K562 (cell line): ENCODE measurements around the gene SLC12A9. TPM values are rescaled to one million over a fixed set of nuclear protein-coding genes. Genes with fewer than 3 reads are reported as not detected.

Source experiments
- BRF1 ChIP-seq: IDR thresholded peaks from 3 replicates; pipeline ENCODE4 v1.6.1; 2011; ENCODE audit warnings: borderline replicate concordance, mild to moderate bottlenecking; ENCODE audit not compliant: insufficient read length; ENCODE audit errors: extremely low read depth
- GABPB1 ChIP-seq: sonication (generic); formaldehyde crosslinking; IDR thresholded peaks from 2 replicates; pipeline ENCODE4 v1.8.0; 2022; ENCODE audit warnings: mild to moderate bottlenecking, missing genetic modification reagents
- MAZ ChIP-seq, 2 experiments: fragments of 450-650 bp in 1 of 2; sonication (generic) in 1 of 2; formaldehyde crosslinking; IDR thresholded peaks in 1 of 2; conservative IDR thresholded peaks in 1 of 2; 2 replicates each; pipeline versions ENCODE4 v1.4.0 to v1.5.0; 2020; ENCODE audit warnings: mild to moderate bottlenecking in 1 of 2, missing genetic modification reagents in 1 of 2
- MEF2A ChIP-seq: IDR thresholded peaks from 2 replicates; pipeline ENCODE4 v1.6.1; 2011; ENCODE audit warnings: low read depth, mild to moderate bottlenecking, low read length, moderate library complexity; ENCODE audit not compliant: control insufficient read depth
- MYBL2 ChIP-seq, 2 experiments: fragments of 450-650 bp in 1 of 2; sonication (generic) in 1 of 2; formaldehyde crosslinking in 1 of 2; IDR thresholded peaks; 2 replicates each; pipeline versions ENCODE4 v1.6.1 to v1.8.1; 2017 to 2022; ENCODE audit warnings: borderline replicate concordance in 1 of 2, inconsistent platforms in 1 of 2, low read depth in 1 of 2, mild to moderate bottlenecking in 1 of 2, missing genetic modification reagents in 1 of 2, moderate library complexity in 1 of 2
- POLR2AphosphoS2 ChIP-seq: IDR thresholded peaks from 2 replicates; pipeline ENCODE4 v1.6.1; 2012; ENCODE audit warnings: low read length, improper control_type of control experiment
- RHOXF2B ChIP-seq: fragments of 250-450 bp; sonication (Bioruptor Pico); conservative IDR thresholded peaks from 2 replicates; pipeline ENCODE4 v1.5.1; 2021
- SAP30 ChIP-seq: fragments of 200-600 bp; sonication (generic); IDR thresholded peaks from 2 replicates; pipeline ENCODE4 v1.6.1; 2012; ENCODE audit warnings: borderline replicate concordance, low read depth, mild to moderate bottlenecking, moderate library complexity, low read length, control low read depth, inconsistent platforms; ENCODE audit not compliant: insufficient read depth, poor library complexity, severe bottlenecking
- SREBF2 ChIP-seq: sonication (generic); formaldehyde crosslinking; IDR thresholded peaks from 2 replicates; pipeline ENCODE4 v1.4.0; 2020; ENCODE audit warnings: mild to moderate bottlenecking, missing genetic modification reagents
- ZC3H4 ChIP-seq: sonication (generic); formaldehyde crosslinking; IDR thresholded peaks from 2 replicates; pipeline ENCODE4 v1.9.0; 2021; ENCODE audit warnings: missing genetic modification reagents, borderline replicate concordance
- ZNF140 ChIP-seq: fragments of 250-450 bp; sonication (Bioruptor Pico); IDR thresholded peaks from 2 replicates; pipeline ENCODE4 v1.8.0; 2021; ENCODE audit warnings: moderate library complexity, mild to moderate bottlenecking, inconsistent platforms
- ZNF512 ChIP-seq: IDR thresholded peaks from 2 replicates; pipeline ENCODE4 v1.6.1; 2016; ENCODE audit warnings: missing genetic modification characterization, missing compliant biosample characterization
- polyA plus RNA-seq, 8 experiments: library from polyadenylated mRNA; depleted of rRNA in 4 of 8; stranded (reverse) in 5 of 8; unstranded in 3 of 8; fragments of >200 nt; fragmentation: Nextera tagmentation in 2 of 8; fragmentation: Illumina TruSeq in 1 of 8; extraction: Ambion mirVana in 2 of 8; extraction: Trizol in 1 of 8; gene quantifications; 2 replicates each; pipeline versions ENCODE4 v1.2.1 to v1.2.3, GENCODE V29; 2011 to 2014; ENCODE audit warnings: inconsistent platforms in 1 of 8, missing spikeins in 1 of 8
- total RNA-seq, 7 experiments: library from RNA; depleted of rRNA in 6 of 7; stranded (reverse); fragments of >200 nt in 6 of 7; fragmentation: Illumina TruSeq in 2 of 7; extraction: Trizol in 2 of 7; gene quantifications; 2 replicates each; pipeline versions ENCODE4 v1.2.1 to v1.2.3, GENCODE V29; 2011 to 2021; ENCODE audit warnings: low replicate concordance in 1 of 7
- TF ChIP-seq, protein P1 (sequence below): sonication (generic); formaldehyde crosslinking; IDR thresholded peaks from 2 replicates; pipeline ENCODE4 v1.8.1; 2023; ENCODE audit warnings: mild to moderate bottlenecking, missing genetic modification reagents
- TF ChIP-seq, protein P2 (sequence below), 3 experiments: IDR thresholded peaks in 2 of 3; conservative IDR thresholded peaks in 1 of 3; 2 replicates each; pipeline ENCODE4 v1.5.1; 2011 to 2012; ENCODE audit warnings: low read length in 3 of 3, mild to moderate bottlenecking in 3 of 3, control low read depth in 2 of 3, improper control_type of control experiment in 1 of 3, inconsistent platforms in 1 of 3, low read depth in 1 of 3, mixed read lengths in 1 of 3, moderate library complexity in 1 of 3; ENCODE audit not compliant: insufficient read depth in 2 of 3
- TF ChIP-seq, protein P3 (sequence below): sonication (generic); formaldehyde crosslinking; IDR thresholded peaks from 2 replicates; pipeline ENCODE4 v1.5.0; 2020; ENCODE audit warnings: missing genetic modification reagents

The SLC12A9 gene
- total and polyA plus RNA-seq, 9 of the 15 experiments (the other 6 are each of a cell fraction or from before 2014, with no cell fraction given): 0.06 to 20.2 (median 10.7) TPM

- TF ChIP-seq ZNF140 (CRISPR knock-in tag) (no peak), SREBF2 (CRISPR knock-in tag) (no peak), MAZ (CRISPR knock-in tag; conservative IDR thresholded peaks at IDR 0.05 in 1 of 2, IDR thresholded peaks at IDR 0.05 in 1 of 2) (peak; percentile 48 to 67; a peak in 2 of 4 replicates), POLR2AphosphoS2 (0 out of 2 replicates have a peak, but pooled peaks have one; percentile 66), GABPB1 (CRISPR knock-in tag) (peak; percentile 77), ZC3H4 (CRISPR knock-in tag) (0 out of 2 replicates have a peak, but pooled peaks have one; percentile 68), BRF1 (no peak), RHOXF2B (CRISPR knock-in tag) (no peak), MYBL2 (IDR thresholded peaks at IDR 0.05; ENCODE audit: low read depth) (no peak), MYBL2 (CRISPR knock-in tag; IDR thresholded peaks at IDR 0.05; ENCODE audit: borderline replicate concordance) (no peak), MEF2A (no peak), SAP30 (peak; percentile 96), ZNF512 (tag) (no peak)
- TF ChIP-seq, protein P1, sequence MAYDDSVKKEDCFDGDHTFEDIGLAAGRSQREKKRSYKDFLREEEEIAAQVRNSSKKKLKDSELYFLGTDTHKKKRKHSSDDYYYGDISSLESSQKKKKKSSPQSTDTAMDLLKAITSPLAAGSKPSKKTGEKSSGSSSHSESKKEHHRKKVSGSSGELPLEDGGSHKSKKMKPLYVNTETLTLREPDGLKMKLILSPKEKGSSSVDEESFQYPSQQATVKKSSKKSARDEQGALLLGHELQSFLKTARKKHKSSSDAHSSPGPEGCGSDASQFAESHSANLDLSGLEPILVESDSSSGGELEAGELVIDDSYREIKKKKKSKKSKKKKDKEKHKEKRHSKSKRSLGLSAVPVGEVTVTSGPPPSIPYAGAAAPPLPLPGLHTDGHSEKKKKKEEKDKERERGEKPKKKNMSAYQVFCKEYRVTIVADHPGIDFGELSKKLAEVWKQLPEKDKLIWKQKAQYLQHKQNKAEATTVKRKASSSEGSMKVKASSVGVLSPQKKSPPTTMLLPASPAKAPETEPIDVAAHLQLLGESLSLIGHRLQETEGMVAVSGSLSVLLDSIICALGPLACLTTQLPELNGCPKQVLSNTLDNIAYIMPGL (CRISPR knock-in tag): peak; percentile 90
- TF ChIP-seq, protein P2, sequence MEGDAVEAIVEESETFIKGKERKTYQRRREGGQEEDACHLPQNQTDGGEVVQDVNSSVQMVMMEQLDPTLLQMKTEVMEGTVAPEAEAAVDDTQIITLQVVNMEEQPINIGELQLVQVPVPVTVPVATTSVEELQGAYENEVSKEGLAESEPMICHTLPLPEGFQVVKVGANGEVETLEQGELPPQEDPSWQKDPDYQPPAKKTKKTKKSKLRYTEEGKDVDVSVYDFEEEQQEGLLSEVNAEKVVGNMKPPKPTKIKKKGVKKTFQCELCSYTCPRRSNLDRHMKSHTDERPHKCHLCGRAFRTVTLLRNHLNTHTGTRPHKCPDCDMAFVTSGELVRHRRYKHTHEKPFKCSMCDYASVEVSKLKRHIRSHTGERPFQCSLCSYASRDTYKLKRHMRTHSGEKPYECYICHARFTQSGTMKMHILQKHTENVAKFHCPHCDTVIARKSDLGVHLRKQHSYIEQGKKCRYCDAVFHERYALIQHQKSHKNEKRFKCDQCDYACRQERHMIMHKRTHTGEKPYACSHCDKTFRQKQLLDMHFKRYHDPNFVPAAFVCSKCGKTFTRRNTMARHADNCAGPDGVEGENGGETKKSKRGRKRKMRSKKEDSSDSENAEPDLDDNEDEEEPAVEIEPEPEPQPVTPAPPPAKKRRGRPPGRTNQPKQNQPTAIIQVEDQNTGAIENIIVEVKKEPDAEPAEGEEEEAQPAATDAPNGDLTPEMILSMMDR (IDR thresholded peaks at IDR 0.05 in 2 of 3, conservative IDR thresholded peaks at IDR 0.05 in 1 of 3; ENCODE audit: insufficient read depth in 2 of 3, low read depth in 1 of 3, low read length in 3 of 3): 0 out of 6 replicates have a peak, but pooled peaks of 1 of the 3 experiments have one; percentile 2
- TF ChIP-seq, protein P3, sequence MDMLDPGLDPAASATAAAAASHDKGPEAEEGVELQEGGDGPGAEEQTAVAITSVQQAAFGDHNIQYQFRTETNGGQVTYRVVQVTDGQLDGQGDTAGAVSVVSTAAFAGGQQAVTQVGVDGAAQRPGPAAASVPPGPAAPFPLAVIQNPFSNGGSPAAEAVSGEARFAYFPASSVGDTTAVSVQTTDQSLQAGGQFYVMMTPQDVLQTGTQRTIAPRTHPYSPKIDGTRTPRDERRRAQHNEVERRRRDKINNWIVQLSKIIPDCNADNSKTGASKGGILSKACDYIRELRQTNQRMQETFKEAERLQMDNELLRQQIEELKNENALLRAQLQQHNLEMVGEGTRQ: peak; percentile 56; the same call in 1 of the 2 replicates
Measured at GRCh38 chr7:100888988-100889750, 36.7 kb downstream of the SLC12A9 start, which contains the start of gene UFSP1 (continued).
